MM.1S (cell line): Measurements from ENCODE around the gene RASGRF2.

ENCODE experiments used
- EZH2 ChIP-seq: fragments of 300-600 bp; sonication (generic); optimal IDR thresholded peaks from 2 replicates; pipeline ENCODE3; 2017; ENCODE audit warnings: low read depth, mild to moderate bottlenecking, antibody characterized with exemption, low read length, mixed read lengths
- TF ChIP-seq, protein P1 (sequence below): fragments of 300-600 bp; sonication (generic); IDR thresholded peaks from 2 replicates; pipeline ENCODE4 v1.5.1; 2016; ENCODE audit warnings: antibody characterized with exemption, low read length, mixed read lengths

DNA sequence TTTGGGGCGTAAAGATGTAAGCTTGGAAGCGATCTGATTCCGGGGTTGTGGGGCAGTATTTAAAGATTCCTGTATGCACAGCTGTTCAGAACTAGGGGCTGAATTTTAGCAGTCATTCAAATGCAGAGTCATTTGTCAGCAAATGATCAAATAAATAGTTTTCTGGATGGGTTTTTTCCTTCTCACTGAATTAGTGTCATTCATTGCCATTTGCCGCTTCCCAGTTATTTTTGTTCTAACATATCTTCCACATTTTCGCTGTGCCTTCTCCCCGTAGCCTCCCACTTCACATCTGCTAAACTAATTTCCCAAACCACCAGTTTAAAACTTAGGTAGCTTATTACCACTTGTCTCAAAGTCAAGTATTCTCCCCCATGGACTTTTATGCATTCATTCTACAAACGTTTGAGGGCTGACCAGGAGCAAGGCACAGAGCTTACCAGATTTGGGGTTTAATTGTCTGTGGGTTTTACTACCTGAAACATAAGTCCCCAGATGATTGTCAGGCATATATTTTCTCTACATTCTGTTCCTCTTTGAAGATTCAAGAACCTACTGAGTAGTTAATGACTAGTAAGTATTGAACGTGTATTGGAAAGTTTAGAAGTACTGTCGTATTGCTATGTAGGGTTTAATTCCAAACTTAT is 231.7 kb downstream of the RASGRF2 start:
- TF ChIP-seq, protein P1, sequence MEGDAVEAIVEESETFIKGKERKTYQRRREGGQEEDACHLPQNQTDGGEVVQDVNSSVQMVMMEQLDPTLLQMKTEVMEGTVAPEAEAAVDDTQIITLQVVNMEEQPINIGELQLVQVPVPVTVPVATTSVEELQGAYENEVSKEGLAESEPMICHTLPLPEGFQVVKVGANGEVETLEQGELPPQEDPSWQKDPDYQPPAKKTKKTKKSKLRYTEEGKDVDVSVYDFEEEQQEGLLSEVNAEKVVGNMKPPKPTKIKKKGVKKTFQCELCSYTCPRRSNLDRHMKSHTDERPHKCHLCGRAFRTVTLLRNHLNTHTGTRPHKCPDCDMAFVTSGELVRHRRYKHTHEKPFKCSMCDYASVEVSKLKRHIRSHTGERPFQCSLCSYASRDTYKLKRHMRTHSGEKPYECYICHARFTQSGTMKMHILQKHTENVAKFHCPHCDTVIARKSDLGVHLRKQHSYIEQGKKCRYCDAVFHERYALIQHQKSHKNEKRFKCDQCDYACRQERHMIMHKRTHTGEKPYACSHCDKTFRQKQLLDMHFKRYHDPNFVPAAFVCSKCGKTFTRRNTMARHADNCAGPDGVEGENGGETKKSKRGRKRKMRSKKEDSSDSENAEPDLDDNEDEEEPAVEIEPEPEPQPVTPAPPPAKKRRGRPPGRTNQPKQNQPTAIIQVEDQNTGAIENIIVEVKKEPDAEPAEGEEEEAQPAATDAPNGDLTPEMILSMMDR, result no peak
- no peak for TF ChIP-seq EZH2
